SK-N-SH (cell line): Measurements from ENCODE around the gene ARHGEF37. TPM values are rescaled to one million over a fixed set of nuclear protein-coding genes. Genes with fewer than 3 reads are reported as not detected.

Source experiments
- CTCF ChIA-PET: fragments of 300-600, 350-600 bp; formaldehyde crosslinking; extraction: SDS; loops from one replicate; lab custom pipeline; 2021; lab: Yijun Ruan, JAX
- POLR2A ChIA-PET: fragments of 350-600 bp; sonication (Branson Sonifier 250); formaldehyde crosslinking; extraction: SDS; loops from one replicate; lab custom pipeline; 2020; ENCODE audit warnings: antibody characterized with exemption, inconsistent platforms; lab: Yijun Ruan, JAX
- DNase-seq: peaks from one replicate; pipeline ENCODE4 v3.0.0; 2012
- H2AFZ ChIP-seq: fragments of 200-600 bp; sonication (generic); 2 replicates; pipeline ENCODE4 v1.8.1; 2016; ENCODE audit warnings: antibody characterized with exemption, mild to moderate bottlenecking, low read depth
- H3F3A ChIP-seq: fragments of 200-600 bp; sonication (generic); replicated peaks from 2 replicates; pipeline ENCODE3; 2016; ENCODE audit warnings: antibody characterized with exemption, mild to moderate bottlenecking; ENCODE audit not compliant: insufficient read depth
- H3K27ac ChIP-seq, 2 experiments: fragments of 200-500 bp in 1 of 2; fragments of 200-600 bp in 1 of 2; sonication (Bioruptor generic) in 1 of 2; sonication (generic), shearing (Covaris generic) in 1 of 2; 2 replicates each; pipeline versions ENCODE4 v1.5.1 to v1.6.1; 2014 to 2016; ENCODE audit warnings: low read depth in 2 of 2, inconsistent platforms in 1 of 2, low read length in 1 of 2, mild to moderate bottlenecking in 1 of 2, mixed read lengths in 1 of 2
- H3K27me3 ChIP-seq: fragments of 200-600 bp; sonication (generic), shearing (Covaris generic); 2 replicates; pipeline ENCODE4 v1.6.1; 2016; ENCODE audit warnings: mixed run types; ENCODE audit not compliant: insufficient read depth
- H3K36me3 ChIP-seq, 2 experiments: fragments of 200-500 bp in 1 of 2; fragments of 200-600 bp in 1 of 2; sonication (Bioruptor generic) in 1 of 2; sonication (generic) in 1 of 2; replicated peaks in 1 of 2; 2 replicates each; pipeline versions ENCODE3 to v1.5.1; 2014 to 2016; ENCODE audit warnings: low read length in 1 of 2, mild to moderate bottlenecking in 1 of 2; ENCODE audit not compliant: insufficient read depth in 2 of 2, control insufficient read depth in 1 of 2
- H3K4me1 ChIP-seq, 2 experiments: fragments of 200-500 bp in 1 of 2; fragments of 200-600 bp in 1 of 2; sonication (Bioruptor generic) in 1 of 2; sonication (generic), shearing (Covaris generic) in 1 of 2; 2 replicates each; pipeline versions ENCODE4 v1.5.1 to v1.6.1; 2014 to 2016; ENCODE audit warnings: low read depth in 1 of 2, low read length in 1 of 2, mixed run types in 1 of 2; ENCODE audit not compliant: insufficient read depth in 2 of 2, control insufficient read depth in 1 of 2
- H3K4me2 ChIP-seq: fragments of 200-600 bp; sonication (generic), shearing (Covaris generic); 2 replicates; pipeline ENCODE4 v1.6.1; 2017; ENCODE audit warnings: mixed run types
- H3K4me3 ChIP-seq, 2 experiments: fragments of 200-500 bp in 1 of 2; fragments of 200-600 bp in 1 of 2; sonication (Bioruptor generic) in 1 of 2; sonication (generic), shearing (Covaris generic) in 1 of 2; 2 replicates each; pipeline versions ENCODE4 v1.5.1 to v1.8.1; 2014 to 2016; ENCODE audit warnings: low read depth in 2 of 2, inconsistent platforms in 1 of 2, low read length in 1 of 2, mild to moderate bottlenecking in 1 of 2, mixed read lengths in 1 of 2, moderate library complexity in 1 of 2
- H3K79me2 ChIP-seq: fragments of 200-600 bp; sonication (generic); 2 replicates; pipeline ENCODE4 v1.8.1; 2017; ENCODE audit warnings: mild to moderate bottlenecking; ENCODE audit not compliant: insufficient read depth
- H3K9ac ChIP-seq: fragments of 200-600 bp; sonication (generic); 2 replicates; pipeline ENCODE4 v1.6.1; 2017; ENCODE audit warnings: mixed run types
- H3K9me2 ChIP-seq: fragments of 200-600 bp; sonication (generic); 2 replicates; pipeline ENCODE4 v1.6.1; 2017; ENCODE audit warnings: mixed run types
- H3K9me3 ChIP-seq: fragments of 200-600 bp; sonication (generic); 2 replicates; pipeline ENCODE4 v1.6.1; 2017; ENCODE audit warnings: mixed run types, mild to moderate bottlenecking, moderate library complexity
- H4K20me1 ChIP-seq: fragments of 200-600 bp; sonication (generic); 2 replicates; pipeline ENCODE4 v1.6.1; 2017; ENCODE audit warnings: mild to moderate bottlenecking, mixed run types; ENCODE audit not compliant: insufficient read depth
- ELF1 ChIP-seq: IDR thresholded peaks from 2 replicates; pipeline ENCODE4 v1.4.0; 2012
- EP300 ChIP-seq, 2 experiments: IDR thresholded peaks; 2 replicates each; pipeline versions ENCODE4 v1.4.0 to v1.6.1; 2012; ENCODE audit warnings: borderline replicate concordance in 1 of 2, low read depth in 1 of 2, low read length in 1 of 2
- FOXM1 ChIP-seq: IDR thresholded peaks from 2 replicates; pipeline ENCODE4 v1.4.0; 2012; ENCODE audit warnings: low read depth, mild to moderate bottlenecking
- GABPA ChIP-seq: IDR thresholded peaks from 2 replicates; pipeline ENCODE4 v1.4.0; 2012; ENCODE audit warnings: low read depth, mild to moderate bottlenecking
- JUND ChIP-seq: IDR thresholded peaks from 2 replicates; pipeline ENCODE4 v1.4.0; 2012
- NFIC ChIP-seq: IDR thresholded peaks from 2 replicates; pipeline ENCODE4 v1.4.0; 2012; ENCODE audit warnings: borderline replicate concordance
- NRF1 ChIP-seq: IDR thresholded peaks from 2 replicates; pipeline ENCODE4 v1.6.1; 2012; ENCODE audit warnings: low read depth, mild to moderate bottlenecking, low read length
- PBX3 ChIP-seq: IDR thresholded peaks from 2 replicates; pipeline ENCODE4; 2012
- POLR2AphosphoS5 ChIP-seq: IDR thresholded peaks from 2 replicates; pipeline ENCODE4 v1.6.1; 2012; ENCODE audit warnings: low read depth, low read length
- SIN3A ChIP-seq: IDR thresholded peaks from 2 replicates; pipeline ENCODE4 v1.6.1; 2012; ENCODE audit warnings: low read depth, mild to moderate bottlenecking, low read length, moderate library complexity, borderline replicate concordance
- SMC3 ChIP-seq: IDR thresholded peaks from 2 replicates; pipeline ENCODE4 v1.6.1; 2012; ENCODE audit warnings: low read depth, low read length, improper control_type of control experiment
- TAF1 ChIP-seq: IDR thresholded peaks from 2 replicates; pipeline ENCODE4 v1.6.1; 2012; ENCODE audit warnings: low read depth, mild to moderate bottlenecking, low read length, moderate library complexity, borderline replicate concordance
- YY1 ChIP-seq: IDR thresholded peaks from 2 replicates; pipeline ENCODE4 v1.4.0; 2012; ENCODE audit warnings: low read depth, mild to moderate bottlenecking
- WGBS: methylation state at CpG from one replicate; pipeline ENCODE4 v1.1.6; 2017; ENCODE audit warnings: low lambda C conversion rate; 5-methylcytosine and 5-hydroxymethylcytosine counted together
- polyA plus RNA-seq, 3 experiments: library from polyadenylated mRNA; depleted of rRNA; stranded (reverse); fragments of >200 nt; gene quantifications; 2 replicates each; pipeline ENCODE4 v1.2.3, GENCODE V29; 2012
- TF ChIP-seq, protein P1 (sequence below): fragments of 150-350 bp; IDR thresholded peaks from 2 replicates; pipeline ENCODE4 v1.6.1; 2017; ENCODE audit warnings: antibody characterized with exemption, low read length, low read depth, borderline replicate concordance

The ARHGEF37 gene
- polyA plus RNA-seq, 1 of the 3 experiments (the other 2 are of a cell fraction): 0.94 TPM

DNA sequence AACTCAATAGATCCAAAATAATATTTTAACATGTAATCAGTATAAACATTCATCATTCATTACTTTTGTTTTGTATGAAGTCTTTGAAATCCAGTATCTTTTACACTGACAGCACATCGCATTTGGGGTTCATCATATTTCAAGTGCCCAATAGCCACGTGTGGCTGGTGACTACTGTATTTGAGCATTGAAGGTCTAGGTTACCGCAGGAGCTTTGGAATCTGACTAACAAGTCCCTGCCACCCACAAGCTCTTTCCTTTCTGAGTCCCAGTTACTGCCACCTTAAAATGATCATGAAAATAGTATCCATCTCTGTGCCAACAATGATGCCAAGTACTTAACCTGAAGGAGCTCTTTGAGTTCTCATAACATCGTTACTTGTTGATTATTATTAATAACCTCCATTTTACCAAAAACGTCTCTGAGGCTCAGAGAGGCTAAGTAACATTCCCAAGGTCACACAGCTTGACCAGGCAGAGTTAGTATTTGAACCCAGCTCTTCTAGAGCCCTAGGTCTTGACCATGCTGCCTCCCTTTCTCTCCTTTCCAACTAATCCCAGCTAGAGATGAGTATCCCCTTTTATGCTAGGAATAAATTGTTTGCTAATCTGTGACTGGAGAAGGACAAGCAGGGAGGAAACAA is 24.2 kb downstream of the ARHGEF37 start:
- POLR2A ChIA-PET: no interaction called here
- TF ChIP-seq GABPA (no peak), FOXM1 (no peak)
- Histone ChIP-seq H3K27ac (no peak overlapping the region), H3K4me2 (no peak overlapping the region), H3K4me1 (no peaks in the 10 kb centered on the region), H2AFZ (no peak overlapping the region), H3K36me3 (peaks cover 0 to 5% of the 10 kb centered on the region in 2 experiments), H3K9me2 (no peaks in the 10 kb centered on the region), H3F3A (no peaks in the 10 kb centered on the region), H3K9ac (no peak overlapping the region), H3K4me3 (no peak overlapping the region), H3K9me3 (0 out of 2 replicates have a peak, but pooled peaks cover 1% of the 10 kb centered on the region), H4K20me1 (no peaks in the 10 kb centered on the region), H3K79me2 (no peaks in the 10 kb centered on the region), H3K27me3 (no peaks in the 10 kb centered on the region)
- CTCF ChIA-PET: interaction anchor here (0.6 to 2.5 kb wide), 4 partner anchors 11 to 911 kb away, joined by 3 to 18 read pairs (median 3); no protein-coding TSS in a partner anchor
- 84% methylated on average over 5 of the region's 5 CpGs for WGBS
- no peak for DNase-seq

- H3F3A ChIP-seq: no peaks in the 10 kb centered on the region
- no peak overlapping the region for H3K27ac ChIP-seq
- no peak overlapping the region for H3K4me3 ChIP-seq
- H3K27me3 ChIP-seq: no peaks in the 10 kb centered on the region
- ChIA-PET CTCF (interaction anchor here (0.6 to 2.5 kb wide), 4 partner anchors 10 to 223 kb away, joined by 3 to 18 read pairs (median 4); no protein-coding TSS in a partner anchor), POLR2A (no interaction called here)
- H3K36me3 ChIP-seq: peaks cover 0 to 5% of the 10 kb centered on the region in 2 experiments
- 0 out of 2 replicates have a peak, but pooled peaks cover 7% of the 10 kb centered on the region for H3K9me3 ChIP-seq
- 90% methylated on average over 9 of the region's 11 CpGs for WGBS
- no peaks in the 10 kb centered on the region for H3K9me2 ChIP-seq
- H3K4me1 ChIP-seq: no peaks in the 10 kb centered on the region
- no peak for DNase-seq
- no peak overlapping the region for H3K4me2 ChIP-seq
- no peaks in the 10 kb centered on the region for H3K79me2 ChIP-seq
- peak overlapping the region; percentile 60; the same call in 1 of the 2 replicates for H2AFZ ChIP-seq
- no peak overlapping the region for H3K9ac ChIP-seq
- TF ChIP-seq GABPA (no peak), EP300 (IDR thresholded peaks at IDR 0.05; ENCODE audit: borderline replicate concordance in 1 of 2, low read depth in 1 of 2, low read length in 1 of 2) (no peak), TAF1 (no peak)
- TF ChIP-seq, protein P1, sequence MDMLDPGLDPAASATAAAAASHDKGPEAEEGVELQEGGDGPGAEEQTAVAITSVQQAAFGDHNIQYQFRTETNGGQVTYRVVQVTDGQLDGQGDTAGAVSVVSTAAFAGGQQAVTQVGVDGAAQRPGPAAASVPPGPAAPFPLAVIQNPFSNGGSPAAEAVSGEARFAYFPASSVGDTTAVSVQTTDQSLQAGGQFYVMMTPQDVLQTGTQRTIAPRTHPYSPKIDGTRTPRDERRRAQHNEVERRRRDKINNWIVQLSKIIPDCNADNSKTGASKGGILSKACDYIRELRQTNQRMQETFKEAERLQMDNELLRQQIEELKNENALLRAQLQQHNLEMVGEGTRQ: no peak
- no peaks in the 10 kb centered on the region for H4K20me1 ChIP-seq
These were observed 24.9 kb downstream of the ARHGEF37 start for GRCh38 chr5:149605998-149606724.

DNA sequence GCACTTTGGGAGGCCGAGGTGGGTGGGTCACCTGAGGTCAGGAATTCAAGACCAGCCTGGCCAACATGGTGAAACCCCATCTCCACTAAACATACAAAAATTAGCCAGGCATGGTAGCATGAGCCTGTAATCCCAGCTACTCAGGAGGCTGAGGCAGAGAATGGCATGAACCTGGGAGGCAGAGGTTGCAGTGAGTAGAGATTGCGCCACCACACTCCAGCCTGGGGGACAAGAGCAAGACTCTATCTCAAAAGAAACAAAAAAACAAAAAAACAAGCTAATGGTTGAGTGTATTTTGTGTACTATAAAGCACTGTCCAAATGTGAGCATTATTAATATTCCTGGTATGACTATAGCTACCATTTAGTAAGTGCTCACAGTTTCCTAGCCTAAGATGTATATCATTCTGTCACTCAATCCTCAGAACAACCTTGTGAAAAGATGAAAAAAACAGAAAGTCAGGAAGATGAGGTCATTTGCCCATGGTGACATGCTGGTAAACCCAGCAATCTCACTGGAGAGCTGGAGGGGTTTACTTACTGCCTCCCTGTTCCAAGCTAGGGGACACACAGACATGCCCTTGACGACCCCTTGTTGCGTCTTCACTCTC is 27.7 kb downstream of the ARHGEF37 start:
- WGBS: 95% methylated on average over 4 of the region's 4 CpGs
- H3K27ac ChIP-seq: no peak overlapping the region
- no peaks in the 10 kb centered on the region for H3K79me2 ChIP-seq
- no peak overlapping the region for H3K4me2 ChIP-seq
- 0 out of 2 replicates have a peak, but pooled peaks cover 7% of the 10 kb centered on the region for H3K9me3 ChIP-seq
- no peak overlapping the region for H3K4me3 ChIP-seq
- no peaks in the 10 kb centered on the region for H3F3A ChIP-seq
- no peak for DNase-seq
- CTCF ChIA-PET: interaction anchor here (2.4 to 3.8 kb wide), 3 partner anchors 10 to 225 kb away, joined by 8 to 28 read pairs (median 10); no protein-coding TSS in a partner anchor
- H3K36me3 ChIP-seq: peaks cover 0 to 2% of the 10 kb centered on the region in 2 experiments
- no peaks in the 10 kb centered on the region for H4K20me1 ChIP-seq
- POLR2A ChIA-PET: no interaction called here
- H3K27me3 ChIP-seq: no peaks in the 10 kb centered on the region
- H2AFZ ChIP-seq: no peak overlapping the region
- H3K4me1 ChIP-seq: no peaks in the 10 kb centered on the region
- H3K9me2 ChIP-seq: no peaks in the 10 kb centered on the region
- H3K9ac ChIP-seq: no peak overlapping the region
- TF ChIP-seq POLR2AphosphoS5: no peak
- TF ChIP-seq PBX3: no peak
- TF ChIP-seq SMC3: no peak
- no peak for TF ChIP-seq SIN3A
- TF ChIP-seq NFIC: no peak
- TF ChIP-seq YY1: no peak
- no peak for TF ChIP-seq NRF1
- TF ChIP-seq JUND: no peak
- TF ChIP-seq, protein P1: no peak
- TF ChIP-seq ELF1: no peak
